HG03060 (cell line): ENCODE data around the gene NFIA.
"Not testable (repeated sequence)": the region's sequence is repeated elsewhere in the genome, so short reads cannot be mapped to it uniquely, and the experiment has no call there.

Source experiments
- ATAC-seq: cut with Tn5 transposase; IDR thresholded peaks from one replicate; pipeline ENCODE4 v1.9.1; 2021; ENCODE audit warnings: low read depth, moderate number of reproducible peaks; ENCODE audit not compliant: unreplicated experiment

Gene NFIA

DNA sequence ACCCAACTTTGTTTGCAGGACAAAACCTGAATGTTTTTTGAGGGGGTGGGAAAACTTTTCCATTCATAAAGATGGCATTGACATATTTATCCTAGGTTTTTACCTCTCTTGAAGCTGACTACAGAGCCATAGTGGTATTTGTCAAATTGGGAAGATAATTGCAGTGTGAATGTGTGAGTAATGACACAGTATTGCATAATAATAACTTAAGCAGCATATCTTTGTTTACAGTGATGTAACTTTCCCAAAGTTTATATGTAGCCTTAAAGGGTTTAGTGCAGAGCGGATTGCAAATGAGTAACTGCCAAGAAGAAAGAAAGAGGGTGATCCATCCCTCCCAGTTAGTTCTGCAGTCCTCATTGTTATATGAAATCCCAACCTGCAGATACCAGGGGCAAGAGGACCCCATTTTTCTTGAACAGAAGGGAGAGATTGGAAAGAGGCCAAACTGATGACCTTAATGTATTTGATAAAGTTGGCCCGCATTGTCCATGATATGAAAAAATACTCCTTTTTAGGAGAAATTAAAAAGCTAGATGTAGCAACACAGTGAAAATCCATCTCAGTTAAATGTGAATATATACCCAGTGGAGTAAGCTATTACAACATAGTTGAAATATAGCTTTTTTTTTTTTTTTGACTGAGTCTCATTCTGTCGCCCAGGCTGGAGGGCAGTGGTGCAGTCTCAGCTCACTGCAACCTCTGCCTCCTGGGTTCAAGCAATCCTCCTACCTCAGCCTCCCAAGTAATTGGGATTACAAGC, 23.7 kb upstream of the NFIA start:
- no peak for ATAC-seq

DNA sequence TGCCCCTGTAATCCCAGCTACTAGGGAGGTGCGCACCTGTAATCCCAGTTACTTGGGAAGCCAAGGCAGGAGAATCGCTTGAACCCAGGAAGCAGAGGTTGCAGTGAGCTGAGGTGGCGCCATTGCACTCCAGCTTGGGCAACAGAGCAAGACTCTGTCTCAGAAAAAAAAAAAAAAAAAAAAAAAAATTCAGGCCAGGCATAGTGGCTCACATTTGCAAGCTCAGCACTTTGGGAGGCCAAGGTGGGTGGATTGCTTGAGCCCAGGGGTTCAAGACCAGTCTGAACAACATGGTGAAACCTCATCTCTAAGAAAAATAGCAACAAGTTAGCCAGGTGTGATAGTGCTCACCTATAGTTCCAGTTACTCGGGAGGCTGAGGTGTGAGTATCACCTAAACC, 20.8 kb upstream of the NFIA start:
- ATAC-seq = not testable (repeated sequence)

DNA sequence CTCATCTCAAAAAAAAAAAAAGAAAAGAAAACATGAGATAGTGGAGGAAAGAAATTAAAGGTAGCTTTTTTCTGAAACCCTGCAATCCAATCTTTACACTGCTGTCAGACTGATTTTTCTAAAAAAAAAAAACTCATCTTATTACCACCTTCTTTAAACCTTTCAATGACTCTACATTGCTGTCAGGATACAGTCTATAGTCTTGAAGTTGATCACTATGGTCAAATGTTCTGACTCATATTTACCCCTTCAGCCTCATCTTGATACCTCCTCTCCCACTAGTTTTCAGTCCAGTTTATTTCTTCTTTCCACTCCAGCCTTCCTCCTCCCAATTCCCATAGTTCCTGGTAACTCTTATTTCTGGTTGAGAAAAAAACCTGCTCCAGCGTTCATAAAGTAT, 17.7 kb upstream of the NFIA start:
- no peak for ATAC-seq

DNA sequence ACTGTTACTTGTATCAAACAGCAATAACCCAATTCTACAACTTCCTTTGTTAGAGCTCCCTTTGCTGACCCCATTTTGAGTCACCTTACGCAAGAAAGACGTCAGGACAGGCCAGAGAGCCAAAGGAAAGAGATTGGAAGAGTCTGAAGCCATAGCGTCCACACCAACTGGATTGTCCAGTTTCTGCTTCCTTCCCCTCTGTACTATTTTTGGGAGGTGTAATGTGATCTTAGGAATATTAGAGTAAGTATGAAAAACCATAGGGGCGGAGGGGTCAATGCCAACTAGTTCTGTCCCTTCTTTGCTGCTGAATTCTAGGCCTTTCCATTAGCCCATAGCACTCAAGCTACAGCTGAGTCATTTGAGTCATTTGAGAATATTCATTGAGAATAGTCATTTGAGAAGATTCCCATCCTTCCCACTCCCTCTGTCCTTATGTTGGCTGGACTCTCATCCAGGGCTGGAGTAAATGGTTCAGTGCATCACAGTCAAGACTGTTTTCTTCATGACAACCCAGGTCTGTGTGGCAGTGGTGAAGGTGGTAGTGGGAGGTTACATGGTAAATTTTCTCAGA, 14.8 kb upstream of the NFIA start:
- no peak for ATAC-seq

DNA sequence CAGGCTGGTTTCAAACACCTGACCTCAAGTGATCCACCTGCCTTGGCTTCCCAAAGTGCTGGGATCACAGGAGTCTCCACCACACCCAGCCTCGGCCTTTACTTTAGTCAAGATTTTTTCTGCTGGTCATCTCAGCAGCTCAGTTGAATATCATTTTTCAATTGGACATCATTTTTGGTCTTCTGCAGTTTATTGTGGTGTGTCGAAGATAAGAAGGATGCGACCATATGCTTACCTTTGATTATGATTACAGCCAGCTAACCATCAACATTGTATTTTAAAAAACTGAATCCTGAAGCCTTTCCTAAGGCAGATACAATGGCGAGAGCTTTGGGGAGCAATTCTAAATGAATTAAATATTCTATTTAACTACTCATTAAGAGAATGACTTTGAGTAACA, 12.3 kb upstream of the NFIA start:
- ATAC-seq = no peak

DNA sequence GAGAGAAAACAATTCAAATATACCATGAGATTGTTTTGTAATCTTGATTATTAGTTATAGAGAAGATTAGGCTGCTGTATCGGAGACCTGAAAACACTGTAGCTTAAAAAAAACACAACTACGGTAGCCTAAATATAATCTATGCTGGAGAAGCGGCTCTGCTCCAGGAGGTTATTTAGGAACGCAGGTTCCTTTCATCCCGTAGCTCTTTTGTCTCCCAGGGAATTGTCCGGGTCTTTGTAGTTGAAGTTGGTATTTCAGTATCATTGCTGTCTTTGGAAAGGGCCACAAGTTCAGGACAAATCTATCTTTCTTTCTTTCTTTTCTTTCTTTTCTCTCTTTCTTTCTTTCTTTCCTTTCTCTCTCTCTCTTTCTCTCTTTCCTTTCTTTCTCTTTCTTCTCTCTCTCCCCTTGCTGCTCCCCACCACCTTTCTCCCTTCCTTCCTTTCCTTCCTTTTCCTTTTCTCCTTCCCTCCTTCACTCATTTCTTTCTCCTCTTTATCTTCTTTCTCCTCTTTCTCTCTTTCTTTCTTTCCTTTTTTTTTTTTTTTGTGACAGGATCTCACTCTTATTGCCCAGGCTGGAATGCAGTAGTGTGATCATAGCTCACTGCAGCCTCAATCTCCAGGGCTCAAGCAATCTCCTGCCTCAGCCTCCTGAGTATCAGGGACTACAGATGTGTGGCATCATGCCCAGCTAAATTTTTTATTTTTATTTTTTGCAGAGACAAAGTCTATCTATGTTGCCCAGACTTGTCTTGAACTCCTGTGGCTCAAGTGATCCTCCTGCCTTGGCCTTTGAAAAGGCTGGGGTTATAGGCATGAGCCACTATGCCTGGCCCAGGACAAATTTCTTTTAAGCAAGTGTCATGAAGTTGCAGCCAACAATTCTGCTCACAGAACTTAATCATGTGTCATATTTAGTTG, 10.9 kb upstream of the NFIA start:
- ATAC-seq = no peak

DNA sequence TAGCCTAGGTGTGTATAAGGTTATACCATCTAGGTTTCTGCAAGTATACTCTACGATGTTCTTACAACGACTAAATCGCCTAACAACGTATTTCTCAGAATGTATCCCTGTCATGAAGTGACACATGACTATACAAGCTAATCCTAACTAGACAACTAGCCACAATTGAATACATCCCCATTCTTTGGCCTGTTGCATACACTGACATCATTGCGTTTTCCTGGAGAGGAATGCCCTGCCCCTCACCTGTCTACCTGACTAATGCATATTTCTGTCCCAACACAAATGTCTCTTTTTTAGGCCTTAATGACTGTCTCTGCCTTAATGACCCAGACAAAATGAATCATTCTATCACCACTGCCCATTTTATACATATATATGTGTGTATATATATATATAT, 8.5 kb upstream of the NFIA start:
- ATAC-seq = no peak

DNA sequence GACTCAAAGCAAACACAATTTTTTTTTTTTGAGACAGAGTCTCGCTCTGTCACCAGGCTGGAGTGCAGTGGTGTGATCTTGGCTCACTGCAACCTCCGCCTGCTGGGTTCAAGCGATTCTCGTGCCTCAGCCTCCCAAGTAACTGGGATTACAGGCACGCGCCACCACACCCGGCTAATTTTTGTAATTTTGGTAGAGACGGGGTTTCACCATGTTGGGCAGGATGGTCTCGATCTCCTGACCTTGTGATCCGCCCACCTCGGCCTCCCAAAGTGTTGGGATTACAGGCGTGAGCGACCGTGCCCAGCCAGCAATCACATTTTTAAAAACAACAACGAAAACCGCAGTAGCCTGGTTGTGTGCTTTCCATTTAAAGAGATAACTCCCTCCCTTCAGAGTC, 6.5 kb upstream of the NFIA start:
- not testable (repeated sequence) for ATAC-seq

DNA sequence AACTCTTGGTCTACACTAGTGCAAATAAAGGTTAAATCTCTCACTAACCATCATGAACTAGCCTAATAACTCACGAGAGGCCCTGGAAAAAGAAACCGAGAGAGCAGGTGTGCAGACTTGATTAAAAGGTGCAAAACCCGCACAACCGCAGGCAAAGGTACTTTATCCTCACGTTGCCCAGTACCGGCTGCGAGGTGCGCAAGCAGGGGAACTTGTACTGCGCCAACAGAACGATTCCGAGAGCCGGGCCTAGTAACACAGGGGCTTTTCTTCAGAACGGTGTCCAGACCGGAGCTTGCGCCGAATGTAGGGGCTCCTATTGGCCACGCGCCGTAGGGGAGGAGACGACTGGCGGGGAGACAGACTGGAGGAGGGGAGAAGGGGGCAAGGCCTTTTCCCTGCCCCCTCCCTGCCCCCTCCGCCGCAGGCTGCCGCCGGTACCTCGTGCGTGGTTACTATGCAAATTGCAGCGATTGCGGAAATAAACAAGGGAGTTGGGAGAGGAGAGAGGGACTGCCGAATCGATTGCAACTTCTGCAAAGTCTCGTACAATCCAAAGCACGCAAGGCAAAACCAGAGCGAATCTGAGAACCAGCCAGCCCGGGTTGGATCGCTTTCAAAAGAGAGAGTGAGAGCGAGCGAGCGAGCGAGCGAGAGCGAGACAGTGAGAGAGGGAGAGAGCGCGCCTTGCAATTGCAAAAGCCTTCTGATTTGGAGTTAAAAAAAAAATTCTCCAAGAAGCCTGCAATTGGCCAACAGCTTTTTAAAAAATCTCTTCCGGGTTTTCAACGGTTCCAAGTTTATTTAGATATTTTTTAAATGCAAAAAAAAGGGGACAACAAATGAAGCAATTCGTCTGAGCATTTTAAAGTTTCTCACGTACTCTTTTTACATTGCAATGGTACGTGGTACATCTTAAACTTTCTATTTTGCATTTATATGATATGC, 5.4 kb upstream of the NFIA start:
- peak; percentile 55 for ATAC-seq

DNA sequence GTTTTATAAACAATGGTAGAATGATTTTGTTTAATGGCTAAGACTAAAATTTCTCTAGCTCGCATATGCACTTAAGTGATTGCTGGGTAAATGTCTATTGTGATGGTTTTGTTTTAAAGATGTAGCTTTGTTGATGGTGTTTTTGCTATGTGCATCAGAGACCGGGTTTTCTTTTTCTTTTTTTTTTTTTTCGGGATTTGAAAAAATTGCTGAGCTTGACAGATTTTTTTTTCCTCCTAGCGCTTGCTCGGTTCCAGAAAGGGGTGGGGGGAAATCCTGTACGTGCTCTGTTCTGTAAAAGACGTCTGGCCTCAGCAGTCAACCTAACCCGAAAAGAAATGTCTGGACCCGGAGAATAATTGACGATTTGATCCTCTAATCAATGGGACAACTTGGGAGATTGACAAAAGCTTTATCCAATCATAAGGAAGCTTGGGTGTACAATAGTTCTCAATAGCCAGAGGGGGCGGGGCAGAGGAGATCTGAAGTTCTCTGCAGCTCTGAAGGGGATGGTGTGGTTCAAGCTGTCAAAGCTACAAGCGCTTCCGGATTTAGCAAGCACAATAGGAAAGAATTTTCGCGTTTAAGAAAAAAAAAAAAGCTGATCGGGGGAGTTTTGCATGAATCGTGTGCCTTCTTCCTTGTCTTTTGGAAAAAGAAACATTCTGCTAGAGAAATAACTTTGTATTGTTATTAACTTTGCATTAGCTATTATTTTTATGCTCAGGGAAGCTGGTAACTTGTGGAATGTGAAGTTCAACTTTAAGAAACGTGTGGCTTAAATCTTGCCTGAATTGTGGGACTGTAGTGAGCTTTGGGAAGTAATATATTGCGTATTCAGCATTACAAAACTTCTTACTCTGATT, 4.5 kb upstream of the NFIA start:
- peak; percentile 69 for ATAC-seq

DNA sequence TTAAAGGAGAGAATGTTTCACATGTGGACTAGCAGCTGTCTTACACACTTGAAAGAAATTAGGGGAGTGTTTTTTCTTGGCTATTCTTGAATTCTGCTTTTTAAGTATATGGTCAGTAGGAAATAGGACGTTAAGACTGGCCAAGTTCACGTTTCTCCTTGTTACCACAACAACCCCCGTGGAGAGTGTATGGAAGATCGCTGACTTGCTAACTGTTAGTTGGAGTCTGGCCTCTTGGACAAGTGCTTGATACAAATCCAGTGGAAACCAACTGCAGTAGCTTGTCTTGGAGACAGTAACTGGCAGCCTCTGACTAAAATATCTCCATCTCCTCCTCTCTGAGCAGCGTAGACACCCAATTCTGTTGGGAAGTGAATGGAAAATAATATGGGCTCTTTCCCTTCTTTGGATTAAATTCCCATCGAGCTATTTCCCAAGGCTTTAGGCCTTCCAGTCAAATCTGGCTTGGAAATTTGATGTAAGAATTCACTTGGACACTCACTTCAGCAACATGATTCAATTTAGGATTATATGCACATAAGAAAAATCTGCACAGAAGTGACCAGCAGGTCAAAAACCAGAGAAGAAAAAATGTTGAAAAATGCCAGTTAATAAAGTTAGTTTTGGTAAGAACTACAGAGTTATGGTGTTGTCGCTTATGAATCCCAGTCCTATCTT, 3.6 kb upstream of the NFIA start:
- no peak for ATAC-seq

DNA sequence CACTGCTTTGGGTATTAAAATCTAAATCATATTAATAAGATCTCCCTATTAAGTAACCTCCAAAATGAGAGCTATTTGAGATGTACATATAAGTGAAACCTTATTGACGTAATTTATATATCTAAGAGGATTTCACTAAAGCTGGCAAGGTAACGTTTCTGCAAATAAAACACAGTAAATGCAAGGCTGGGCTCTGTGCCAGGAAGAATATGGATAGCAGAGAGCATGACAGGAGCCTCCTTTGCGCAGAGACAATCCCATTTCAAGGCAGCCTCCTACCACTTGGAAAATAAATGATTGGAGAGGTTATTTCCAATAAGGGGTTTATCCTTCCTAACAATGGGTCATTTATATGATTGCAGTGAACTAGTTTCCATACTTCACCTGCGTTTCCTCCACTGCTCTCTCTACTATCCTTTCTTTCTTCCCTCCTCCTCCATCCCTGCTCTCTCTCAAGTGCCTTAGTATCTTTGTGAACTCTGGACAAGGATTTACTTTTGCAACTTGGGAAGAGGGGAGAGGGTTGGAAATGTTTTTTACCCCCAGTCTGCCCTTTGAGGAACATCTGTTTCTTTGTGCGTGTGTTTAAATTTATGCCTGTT, 3.0 kb upstream of the NFIA start:
- no peak for ATAC-seq

DNA sequence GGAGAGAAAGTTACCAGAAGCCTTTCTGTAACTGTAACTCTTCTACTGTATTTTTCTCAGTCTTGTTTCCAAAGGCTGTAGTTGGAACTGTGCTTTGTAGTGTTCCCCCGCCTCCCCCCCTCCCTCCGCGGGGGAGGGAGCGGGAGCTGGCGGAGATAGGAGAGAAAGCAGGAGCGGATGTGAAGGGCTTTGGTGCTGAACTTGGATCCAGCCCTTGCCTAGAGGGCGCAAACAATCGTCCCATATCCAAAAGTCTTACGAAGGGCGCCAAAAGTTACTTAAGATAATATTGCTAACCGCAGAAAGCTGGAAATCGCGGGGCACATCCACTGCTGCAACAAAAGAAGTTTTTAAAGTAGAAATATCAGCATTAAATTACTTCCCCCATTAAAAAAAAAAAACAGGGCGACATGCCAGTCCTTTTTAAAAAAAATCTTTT, 2.4 kb upstream of the NFIA start:
- no peak for ATAC-seq

DNA sequence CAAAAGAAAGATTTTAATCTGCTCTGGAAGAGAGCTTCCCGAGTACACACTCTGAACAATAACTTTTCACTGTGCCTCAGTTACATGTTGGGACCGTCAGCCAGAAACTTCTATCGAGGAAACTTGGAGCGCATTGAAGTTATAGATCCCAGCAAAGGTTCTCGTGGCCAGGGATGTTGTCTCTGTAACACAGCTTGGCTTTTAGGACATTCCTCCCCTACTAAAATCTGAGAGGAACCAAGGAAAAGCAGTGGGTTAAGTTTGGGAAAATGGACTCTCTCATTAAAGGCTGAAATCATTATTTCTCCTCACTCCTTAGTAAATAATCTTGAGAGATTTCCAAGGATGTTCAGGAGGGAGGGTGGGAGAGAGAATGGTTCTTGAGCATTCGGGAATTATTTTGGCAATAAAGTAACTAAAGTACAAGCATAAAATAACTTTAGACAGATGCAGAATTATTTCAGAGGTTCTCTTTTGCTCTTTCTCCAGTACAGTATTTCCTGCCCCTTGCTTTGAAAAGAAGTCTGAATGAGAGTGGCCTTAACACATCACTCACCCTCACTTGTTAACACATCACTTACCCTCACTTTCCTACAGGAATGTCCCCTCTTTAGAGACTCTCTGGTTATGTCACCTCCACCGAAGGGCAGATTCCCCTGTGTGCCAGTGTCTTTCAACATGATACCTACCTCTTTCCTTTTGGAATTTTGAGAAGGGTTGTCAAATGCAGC, 1.8 kb upstream of the NFIA start:
- no peak for ATAC-seq

DNA sequence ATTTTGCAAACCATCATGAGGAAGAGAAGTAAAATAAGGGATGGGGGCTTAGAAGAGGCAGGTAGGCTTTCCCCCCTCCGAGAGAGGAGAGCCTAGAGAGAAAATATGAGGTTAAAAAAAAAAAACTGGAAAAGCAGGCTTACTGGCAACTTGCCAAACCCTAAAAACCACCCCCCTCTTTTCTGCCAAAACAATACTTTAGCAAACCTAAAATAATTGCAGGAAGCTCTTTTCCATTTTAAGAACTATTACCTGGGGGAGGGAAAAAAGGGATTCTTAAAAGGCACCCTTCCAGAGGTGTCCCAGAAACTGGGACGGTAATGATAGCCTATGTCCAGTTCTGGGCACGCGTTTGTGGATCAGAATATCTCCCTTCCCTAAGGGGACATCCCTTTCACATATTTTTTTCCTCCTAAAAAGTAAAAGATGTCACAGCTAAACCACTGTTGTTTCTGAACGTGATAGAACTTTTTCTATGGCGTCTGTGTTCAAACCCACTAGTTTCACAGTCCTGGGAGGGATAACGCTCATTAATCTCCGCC, 1.1 kb upstream of the NFIA start:
- no peak for ATAC-seq

DNA sequence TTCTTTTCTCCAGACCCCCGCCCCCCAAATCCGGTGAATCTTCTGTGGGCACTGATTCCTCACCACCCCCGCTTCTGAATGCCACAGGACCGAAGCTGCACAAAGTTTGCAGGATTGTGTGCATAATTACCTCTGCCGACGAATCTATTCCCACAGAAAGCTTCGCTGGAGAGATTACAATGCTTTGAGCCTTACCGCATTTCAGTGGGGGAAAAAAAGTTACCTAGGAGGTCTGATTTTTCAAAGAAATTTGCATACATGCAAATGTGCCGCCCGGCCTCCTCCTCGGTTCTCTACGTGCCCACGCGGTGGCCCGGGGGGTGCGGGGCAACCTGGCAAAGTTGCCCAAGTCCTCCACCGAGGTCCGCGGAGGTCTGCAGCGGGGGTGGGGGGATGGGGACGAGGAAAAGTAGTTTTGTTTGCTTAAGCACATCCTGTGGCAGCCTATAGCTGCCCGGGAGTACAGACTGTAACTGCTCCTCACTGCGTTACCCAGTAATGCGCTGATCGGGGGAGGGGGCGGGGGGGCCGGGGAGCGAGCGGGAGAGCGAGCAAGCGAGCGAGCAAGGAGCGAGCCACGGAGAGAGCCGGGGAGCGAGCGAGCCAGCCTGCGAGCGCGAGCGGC, 563 bp upstream of the NFIA start:
- ATAC-seq = no peak
